Measurements from ENCODE around the gene SLC5A2.

Gene SLC5A2

DNA sequence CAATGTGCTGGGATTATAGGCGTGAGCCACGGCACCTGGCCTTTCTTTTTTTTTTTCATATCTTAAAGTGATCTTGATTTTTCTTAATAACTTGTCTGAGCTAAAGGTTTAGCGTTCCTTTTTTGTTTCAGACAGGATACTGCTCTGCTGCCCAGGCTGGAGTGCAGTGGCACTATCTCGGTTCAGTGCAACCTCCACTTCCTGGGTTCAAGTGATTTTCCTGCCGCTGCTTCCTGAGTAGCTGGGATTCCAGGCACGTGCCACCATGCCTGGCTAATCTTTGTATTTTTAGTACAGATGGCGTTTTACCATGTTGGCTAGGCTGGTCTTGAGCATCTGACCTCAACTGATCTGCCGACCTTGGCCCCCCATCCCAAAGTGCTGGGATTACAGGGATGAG lies 21.2 kb downstream of the SLC5A2 start:
- FAIRE-seq, result no peak
- DNase-seq (ENCODE audit: insufficient read length, low spot score), result no peak
- no peak for TF ChIP-seq PAX5 (IDR thresholded peaks at IDR 0.05; ENCODE audit: insufficient read depth, low read length, severe bottlenecking)
- no peak for TF ChIP-seq POLR2AphosphoS5 (IDR thresholded peaks at IDR 0.05; ENCODE audit: low read depth, low read length)
- no peak for TF ChIP-seq POU2F2 (IDR thresholded peaks at IDR 0.05; ENCODE audit: low read depth, low read length)
- TF ChIP-seq SPI1 (IDR thresholded peaks at IDR 0.05; ENCODE audit: low read depth, low read length), result no peak
- TF ChIP-seq POLR2A (IDR thresholded peaks at IDR 0.05; ENCODE audit: low read depth, low read length), result no peak
- TF ChIP-seq TAF1 (IDR thresholded peaks at IDR 0.05; ENCODE audit: low read depth, low read length), result no peak

DNA sequence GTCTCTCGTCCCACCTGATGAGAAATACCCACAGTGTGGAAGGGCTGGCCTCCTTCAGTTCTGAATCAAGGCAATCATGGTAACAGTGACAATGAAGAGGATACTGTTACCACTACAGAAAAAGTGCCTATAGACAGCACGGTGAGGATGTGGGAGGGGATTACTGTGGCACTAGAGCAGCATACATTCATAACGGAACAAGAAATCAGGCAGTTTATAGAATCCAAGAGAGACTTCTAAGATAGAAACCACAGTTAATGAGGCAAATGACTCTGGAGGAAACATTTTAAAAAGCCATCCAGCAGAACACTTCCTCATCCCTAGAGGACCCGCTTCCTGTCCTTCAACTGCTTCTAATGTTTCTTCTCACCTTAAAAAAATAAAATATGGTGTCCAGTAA lies 22.6 kb downstream of the SLC5A2 start:
- peak; percentile 73 for TF ChIP-seq SPI1 (IDR thresholded peaks at IDR 0.05; ENCODE audit: low read depth, low read length)
- TF ChIP-seq POU2F2 (IDR thresholded peaks at IDR 0.05; ENCODE audit: low read depth, low read length), result no peak
- TF ChIP-seq TAF1 (IDR thresholded peaks at IDR 0.05; ENCODE audit: low read depth, low read length), result no peak
- no peak for TF ChIP-seq POLR2AphosphoS5 (IDR thresholded peaks at IDR 0.05; ENCODE audit: low read depth, low read length)
- peak; percentile 43 for FAIRE-seq

DNA sequence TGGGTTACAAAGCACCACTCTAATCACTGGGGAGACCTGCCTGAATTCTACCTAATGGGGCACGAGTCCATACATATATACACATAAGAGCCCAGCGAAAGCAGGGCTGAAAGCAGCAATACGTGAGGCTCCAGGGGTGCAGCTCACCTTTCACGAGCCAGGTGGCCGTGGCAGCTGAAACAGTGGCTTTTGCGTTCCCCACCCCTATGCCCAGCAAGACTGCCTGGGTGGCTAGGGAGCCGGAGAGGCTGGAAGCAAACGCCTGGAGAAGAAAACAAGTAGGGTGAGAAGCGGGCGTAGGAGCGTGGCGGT lies 24.6 kb downstream of the SLC5A2 start:
- TF ChIP-seq SPI1 (IDR thresholded peaks at IDR 0.05; ENCODE audit: low read depth, low read length), result no peak
- no peak for TF ChIP-seq POLR2A (IDR thresholded peaks at IDR 0.05; ENCODE audit: low read depth, low read length)
- TF ChIP-seq POLR2AphosphoS5 (IDR thresholded peaks at IDR 0.05; ENCODE audit: low read depth, low read length), result no peak
- TF ChIP-seq TAF1 (IDR thresholded peaks at IDR 0.05; ENCODE audit: low read depth, low read length), result no peak
- no peak for TF ChIP-seq PAX5 (IDR thresholded peaks at IDR 0.05; ENCODE audit: insufficient read depth, low read length, severe bottlenecking)
- no peak for TF ChIP-seq POU2F2 (IDR thresholded peaks at IDR 0.05; ENCODE audit: low read depth, low read length)
- DNase-seq (ENCODE audit: insufficient read length, low spot score) (no peak), FAIRE-seq (no peak)

More for the DNA sequence above, 22.6 kb downstream of the SLC5A2 start:
- no peak for DNase-seq (ENCODE audit: insufficient read length, low spot score)

DNA sequence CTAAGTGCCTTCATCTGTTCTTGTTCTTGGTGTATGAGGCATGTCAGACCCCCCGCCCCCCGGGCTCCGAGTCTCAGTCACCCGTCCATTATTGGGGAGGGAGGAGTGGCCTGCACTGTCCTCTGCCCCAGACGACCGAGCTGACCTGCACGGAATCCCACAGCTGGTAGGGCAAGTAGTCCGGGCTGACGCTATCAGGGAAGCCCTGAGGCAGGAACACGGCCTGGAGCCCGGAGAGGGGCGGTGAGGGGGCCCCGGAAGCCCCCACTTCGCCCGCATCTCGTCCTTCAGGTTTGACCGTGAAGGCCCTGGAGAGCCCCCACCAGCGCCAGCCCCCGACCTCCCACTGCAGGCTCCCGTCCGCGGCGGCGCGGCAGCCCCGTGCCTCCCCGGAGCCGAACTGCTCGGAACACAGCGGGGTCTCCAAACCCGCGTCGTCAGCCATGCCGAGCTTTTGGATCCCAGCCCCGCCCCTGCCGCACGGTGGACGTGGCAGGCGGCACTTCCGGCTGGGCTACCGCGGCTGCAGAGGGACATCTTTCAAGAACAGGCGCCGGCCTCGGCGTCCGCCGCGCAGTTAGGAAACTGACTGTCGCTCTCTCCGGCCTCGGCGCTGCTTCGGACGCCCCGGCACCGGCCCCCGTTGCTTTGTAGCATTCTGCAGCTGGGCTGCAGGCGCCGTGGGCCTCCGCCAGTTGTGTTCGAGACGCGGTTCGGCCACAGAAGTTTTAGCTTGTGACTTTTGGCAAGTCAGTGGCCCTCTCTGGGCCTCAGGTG lies 25.2 kb downstream of the SLC5A2 start, which contains the start of gene RUSF1:
Gene RUSF1, minus strand, starts transcription at position 463 of the 777 bp plus-strand sequence. Its CDS starts 18 bp downstream, at position 445.
- DNase-seq (ENCODE audit: insufficient read length, low spot score) (peak; percentile 82), FAIRE-seq (peak; percentile 79)
- TF ChIP-seq POLR2AphosphoS5 (IDR thresholded peaks at IDR 0.05; ENCODE audit: low read depth, low read length), result peak; percentile 85
- peak; percentile 80 for TF ChIP-seq POLR2A (IDR thresholded peaks at IDR 0.05; ENCODE audit: low read depth, low read length)
- TF ChIP-seq PAX5 (IDR thresholded peaks at IDR 0.05; ENCODE audit: insufficient read depth, low read length, severe bottlenecking), result no peak
- TF ChIP-seq SPI1 (IDR thresholded peaks at IDR 0.05; ENCODE audit: low read depth, low read length), result no peak
- no peak for TF ChIP-seq POU2F2 (IDR thresholded peaks at IDR 0.05; ENCODE audit: low read depth, low read length)
- peak; percentile 64; the same call in 1 of the 2 replicates for TF ChIP-seq TAF1 (IDR thresholded peaks at IDR 0.05; ENCODE audit: low read depth, low read length)

DNA sequence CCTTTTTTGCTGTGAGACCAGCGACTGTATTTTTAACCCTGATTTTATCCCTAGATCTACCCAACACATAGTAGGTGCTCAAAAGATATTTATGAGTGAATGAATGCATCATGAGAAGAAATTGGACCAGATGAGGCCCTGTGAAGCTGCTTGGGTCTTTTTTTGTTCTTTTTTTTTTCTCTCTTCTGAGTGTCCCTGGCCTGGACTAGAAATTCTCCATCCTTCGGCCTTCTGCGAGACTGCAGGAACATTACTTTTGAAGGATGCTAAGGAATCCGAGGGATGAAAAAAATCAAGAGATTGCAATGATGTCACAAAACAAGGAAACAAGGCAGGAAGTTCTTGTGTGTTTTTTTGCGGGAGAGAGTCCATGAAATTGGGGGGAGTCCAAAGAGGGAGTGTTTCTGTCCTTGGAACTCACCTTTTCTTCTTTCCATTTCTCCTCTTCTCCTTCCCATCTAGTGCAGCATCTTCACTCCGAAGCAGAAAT lies 25.8 kb downstream of the SLC5A2 start:
- FAIRE-seq, result no peak
- TF ChIP-seq PAX5 (IDR thresholded peaks at IDR 0.05; ENCODE audit: insufficient read depth, low read length, severe bottlenecking) (no peak), TAF1 (IDR thresholded peaks at IDR 0.05; ENCODE audit: low read depth, low read length) (no peak), POU2F2 (IDR thresholded peaks at IDR 0.05; ENCODE audit: low read depth, low read length) (no peak), POLR2AphosphoS5 (IDR thresholded peaks at IDR 0.05; ENCODE audit: low read depth, low read length) (no peak), POLR2A (IDR thresholded peaks at IDR 0.05; ENCODE audit: low read depth, low read length) (no peak), SPI1 (IDR thresholded peaks at IDR 0.05; ENCODE audit: low read depth, low read length) (no peak)
- DNase-seq (ENCODE audit: insufficient read length, low spot score), result no peak

DNA sequence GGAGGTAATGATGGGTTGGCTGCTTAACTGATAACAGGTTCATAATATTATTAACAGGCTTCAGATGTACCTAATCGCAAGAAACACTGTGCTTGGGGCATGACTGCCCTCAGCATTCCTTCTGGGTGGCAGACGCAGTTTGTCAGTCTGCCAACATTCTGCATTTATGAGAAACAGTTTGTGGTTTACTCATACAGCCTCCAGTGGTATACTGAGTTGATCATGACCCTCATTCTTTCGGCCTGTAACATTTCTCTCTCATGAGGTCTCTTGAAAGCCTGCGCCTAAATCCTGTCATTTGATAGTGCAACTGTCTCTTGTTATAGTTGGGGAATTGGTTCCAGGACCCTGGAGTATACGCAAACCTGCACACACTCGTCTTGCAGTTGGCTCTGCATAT lies 30.2 kb downstream of the SLC5A2 start:
- DNase-seq (ENCODE audit: insufficient read length, low spot score) (no peak), FAIRE-seq (no peak)
- TF ChIP-seq SPI1 (IDR thresholded peaks at IDR 0.05; ENCODE audit: low read depth, low read length) (no peak), POLR2A (IDR thresholded peaks at IDR 0.05; ENCODE audit: low read depth, low read length) (no peak), POU2F2 (IDR thresholded peaks at IDR 0.05; ENCODE audit: low read depth, low read length) (no peak), TAF1 (IDR thresholded peaks at IDR 0.05; ENCODE audit: low read depth, low read length) (no peak), POLR2AphosphoS5 (IDR thresholded peaks at IDR 0.05; ENCODE audit: low read depth, low read length) (no peak), PAX5 (IDR thresholded peaks at IDR 0.05; ENCODE audit: insufficient read depth, low read length, severe bottlenecking) (no peak)

DNA sequence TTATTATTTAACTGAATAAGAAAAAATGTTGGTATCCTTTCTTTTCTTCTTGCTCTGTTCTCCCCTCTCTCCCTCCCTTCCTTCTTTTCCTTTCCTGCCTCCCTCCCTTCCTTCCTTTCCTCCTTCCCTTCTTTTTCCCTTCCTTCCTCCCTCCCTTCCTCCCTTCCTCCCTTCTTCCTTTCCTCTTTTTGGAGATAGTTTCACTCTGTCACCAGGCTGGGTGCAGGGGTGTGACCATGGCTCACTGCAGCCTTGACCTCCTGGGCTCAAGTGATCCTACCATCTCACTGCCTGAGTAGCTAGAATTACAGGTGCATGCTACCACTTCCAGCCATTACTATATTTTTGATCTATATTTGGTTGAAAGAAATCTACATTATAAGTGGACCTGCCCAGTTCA lies 31.0 kb downstream of the SLC5A2 start:
- no peak for FAIRE-seq

GRCh38 chr16:31517800-31518402 lies 35.0 kb downstream of the SLC5A2 start:
- TF ChIP-seq TAF1 (IDR thresholded peaks at IDR 0.05; ENCODE audit: low read depth, low read length), result no peak
- TF ChIP-seq PAX5 (IDR thresholded peaks at IDR 0.05; ENCODE audit: insufficient read depth, low read length, severe bottlenecking), result no peak
- no peak for TF ChIP-seq SPI1 (IDR thresholded peaks at IDR 0.05; ENCODE audit: low read depth, low read length)
- no peak for TF ChIP-seq POU2F2 (IDR thresholded peaks at IDR 0.05; ENCODE audit: low read depth, low read length)
- TF ChIP-seq POLR2A (IDR thresholded peaks at IDR 0.05; ENCODE audit: low read depth, low read length), result no peak
- no peak for TF ChIP-seq POLR2AphosphoS5 (IDR thresholded peaks at IDR 0.05; ENCODE audit: low read depth, low read length)
- DNase-seq (ENCODE audit: insufficient read length, low spot score), result no peak
- FAIRE-seq, result no peak

More for the DNA sequence above, 31.0 kb downstream of the SLC5A2 start:
- DNase-seq (ENCODE audit: insufficient read length, low spot score), result no peak
- no peak for TF ChIP-seq POU2F2 (IDR thresholded peaks at IDR 0.05; ENCODE audit: low read depth, low read length)
- TF ChIP-seq SPI1 (IDR thresholded peaks at IDR 0.05; ENCODE audit: low read depth, low read length), result no peak
- no peak for TF ChIP-seq PAX5 (IDR thresholded peaks at IDR 0.05; ENCODE audit: insufficient read depth, low read length, severe bottlenecking)
- TF ChIP-seq POLR2A (IDR thresholded peaks at IDR 0.05; ENCODE audit: low read depth, low read length), result no peak

- DNase-seq (ENCODE audit: insufficient read length, low spot score), result no peak
- FAIRE-seq, result no peak
- TF ChIP-seq TAF1 (IDR thresholded peaks at IDR 0.05; ENCODE audit: low read depth, low read length) (no peak), POU2F2 (IDR thresholded peaks at IDR 0.05; ENCODE audit: low read depth, low read length) (no peak), SPI1 (IDR thresholded peaks at IDR 0.05; ENCODE audit: low read depth, low read length) (no peak), PAX5 (IDR thresholded peaks at IDR 0.05; ENCODE audit: insufficient read depth, low read length, severe bottlenecking) (no peak), POLR2A (IDR thresholded peaks at IDR 0.05; ENCODE audit: low read depth, low read length) (no peak), POLR2AphosphoS5 (IDR thresholded peaks at IDR 0.05; ENCODE audit: low read depth, low read length) (no peak)
Measured at GRCh38 chr16:31519759-31520431, 37.0 kb downstream of the SLC5A2 start.
